Choroid plexus epithelial cell (primary cell): Measurements from ENCODE around the gene HPGDS.

Experiments
- DNase-seq: peaks from one replicate; pipeline ENCODE4 v3.0.0-alpha.2; 2010; ENCODE audit warnings: low read depth
- H3K4me3 ChIP-seq: 2 replicates; pipeline ENCODE4 v1.5.1; 2011; ENCODE audit warnings: low read depth, mild to moderate bottlenecking, control low read depth, low read length, moderate library complexity
- CTCF ChIP-seq: conservative IDR thresholded peaks from 2 replicates; pipeline ENCODE4 v1.5.1; 2011; ENCODE audit warnings: low read depth, mild to moderate bottlenecking, control low read depth, inconsistent platforms, low read length, moderate library complexity

The HPGDS gene

GRCh38 chr4:94350095-94350494 lies 7.5 kb upstream of the HPGDS start:
- TF ChIP-seq CTCF: no peak
- DNase-seq: no peak

GRCh38 chr4:94349193-94349592 lies 6.6 kb upstream of the HPGDS start:
- TF ChIP-seq CTCF: no peak
- H3K4me3 ChIP-seq: no peak overlapping the region
- DNase-seq: peak; percentile 63

More at GRCh38 chr4:94350095-94350494, 7.5 kb upstream of the HPGDS start:
- no peak overlapping the region for H3K4me3 ChIP-seq

- H3K4me3 ChIP-seq: no peak overlapping the region
- no peak for DNase-seq
- no peak for TF ChIP-seq CTCF
Measured at GRCh38 chr4:94348666-94349065, 6.0 kb upstream of the HPGDS start.

- TF ChIP-seq CTCF: no peak
- DNase-seq: no peak
- H3K4me3 ChIP-seq: no peak overlapping the region
Measured at GRCh38 chr4:94346541-94346940, 3.9 kb upstream of the HPGDS start.

GRCh38 chr4:94345969-94346368 lies 3.3 kb upstream of the HPGDS start:
- no peak overlapping the region for H3K4me3 ChIP-seq
- TF ChIP-seq CTCF: no peak

GRCh38 chr4:94345266-94345665 lies 2.6 kb upstream of the HPGDS start:
- no peak for DNase-seq
- TF ChIP-seq CTCF: no peak
- H3K4me3 ChIP-seq: no peak overlapping the region

More at GRCh38 chr4:94345969-94346368, 3.3 kb upstream of the HPGDS start:
- DNase-seq: no peak

- TF ChIP-seq CTCF: no peak
- no peak for DNase-seq
- H3K4me3 ChIP-seq: no peak overlapping the region
Measured at GRCh38 chr4:94344457-94344856, 1.8 kb upstream of the HPGDS start.
